Gastrocnemius medialis (tissue), 4 donors: Measurements from ENCODE around the gene C5orf58.

Experiments
- CTCF ChIP-seq, 5 experiments: fragments of 450-650 bp in 3 of 5; fragments of 200-600 bp in 2 of 5; sonication (generic) in 2 of 5; IDR thresholded peaks in 4 of 5; conservative IDR thresholded peaks in 1 of 5; 1 replicate in 4 of 5; 2 replicates in 1 of 5; pipeline ENCODE4 v1.5.1; 2016 to 2019; ENCODE audit warnings: antibody characterized with exemption in 5 of 5, mild to moderate bottlenecking in 3 of 5, moderate library complexity in 3 of 5
- POLR2A ChIP-seq, 2 donors: fragments of 450-650 bp; IDR thresholded peaks; one replicate each; pipeline ENCODE4 v1.6.1; 2017; ENCODE audit warnings: antibody characterized with exemption in 2 of 2, mild to moderate bottlenecking in 2 of 2, moderate library complexity in 2 of 2

DNA sequence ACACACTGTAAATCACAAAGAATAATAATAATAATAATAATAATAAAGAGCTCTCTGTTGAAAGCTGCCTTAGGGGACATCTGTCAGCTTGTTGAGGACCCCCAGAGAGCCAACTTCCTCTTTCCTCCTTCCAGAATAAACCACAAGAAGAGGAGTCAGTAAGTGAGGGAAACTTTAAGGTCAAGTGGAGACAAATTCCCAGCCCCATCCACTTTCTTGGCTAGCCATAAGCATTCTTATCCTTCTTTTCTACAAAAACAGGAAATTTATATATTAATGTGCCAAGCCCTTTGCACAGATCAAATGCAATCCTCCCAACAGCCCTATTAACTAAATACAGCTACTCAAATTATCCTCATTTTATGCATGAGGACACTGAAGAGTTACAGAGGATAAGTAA is 9.4 kb upstream of the C5orf58 start:
- no peak for TF ChIP-seq CTCF (IDR thresholded peaks at IDR 0.05 in 4 of 5, conservative IDR thresholded peaks at IDR 0.05 in 1 of 5)
- TF ChIP-seq POLR2A (IDR thresholded peaks at IDR 0.05) = no peak
